Osteoblast (primary cell): ENCODE data around the gene BOLA3. TPM values are rescaled to one million over a fixed set of nuclear protein-coding genes. Genes with fewer than 3 reads are reported as not detected.

Experiments
- DNase-seq: peaks from one replicate; pipeline ENCODE4 v3.0.0; 2011; ENCODE audit warnings: low spot score, mixed read lengths; ENCODE audit not compliant: insufficient read length; ENCODE audit errors: missing footprints
- H2AFZ ChIP-seq: 2 replicates; pipeline ENCODE4 v1.6.0; 2011; ENCODE audit warnings: mild to moderate bottlenecking, low read length
- H3K27ac ChIP-seq: 2 replicates; pipeline ENCODE4 v1.5.1; 2011; ENCODE audit warnings: mild to moderate bottlenecking, low read depth, low read length, moderate library complexity
- H3K27me3 ChIP-seq: 2 replicates; pipeline ENCODE4 v1.6.0; 2012; ENCODE audit warnings: mild to moderate bottlenecking, control low read depth, inconsistent platforms, low read length, moderate library complexity; ENCODE audit not compliant: insufficient read depth
- H3K36me3 ChIP-seq: 2 replicates; pipeline ENCODE4 v1.5.1; 2011; ENCODE audit warnings: mild to moderate bottlenecking, low read length, control low read depth, moderate library complexity; ENCODE audit not compliant: insufficient read depth
- H3K4me1 ChIP-seq: 2 replicates; pipeline ENCODE4 v1.5.1; 2011; ENCODE audit warnings: mild to moderate bottlenecking, low read length, control low read depth, moderate library complexity; ENCODE audit not compliant: insufficient read depth
- H3K4me2 ChIP-seq: 2 replicates; pipeline ENCODE4 v1.6.0; 2011; ENCODE audit warnings: mild to moderate bottlenecking, low read length; ENCODE audit not compliant: insufficient read depth
- H3K4me3 ChIP-seq: fragments of 200-600 bp; sonication (generic); 3 replicates; pipeline ENCODE4 v1.5.1; 2012; ENCODE audit warnings: mild to moderate bottlenecking, low read length, inconsistent platforms; ENCODE audit not compliant: insufficient read depth
- H3K79me2 ChIP-seq: 2 replicates; pipeline ENCODE4 v1.6.0; 2012; ENCODE audit warnings: mild to moderate bottlenecking, low read length, control low read depth, inconsistent platforms; ENCODE audit not compliant: insufficient read depth
- H3K9me3 ChIP-seq: 2 replicates; pipeline ENCODE4 v1.5.1; 2011; ENCODE audit warnings: low read depth, low read length, control low read depth
- H4K20me1 ChIP-seq: 2 replicates; pipeline ENCODE4 v1.6.0; 2012; ENCODE audit warnings: mild to moderate bottlenecking, low read length, control low read depth; ENCODE audit not compliant: insufficient read depth
- total RNA-seq: library from RNA; depleted of rRNA; stranded (reverse); fragments of >200 nt; gene quantifications from 2 replicates; pipeline ENCODE4 v1.2.3, GENCODE V29; 2012
- TF ChIP-seq, protein P1 (sequence below): IDR thresholded peaks from 2 replicates; pipeline ENCODE4 v1.5.1; 2011; ENCODE audit warnings: mild to moderate bottlenecking, low read depth, low read length, moderate library complexity; ENCODE audit errors: extremely low read depth

The BOLA3 gene
- total RNA-seq, 1 donor, result 17.4 TPM

DNA sequence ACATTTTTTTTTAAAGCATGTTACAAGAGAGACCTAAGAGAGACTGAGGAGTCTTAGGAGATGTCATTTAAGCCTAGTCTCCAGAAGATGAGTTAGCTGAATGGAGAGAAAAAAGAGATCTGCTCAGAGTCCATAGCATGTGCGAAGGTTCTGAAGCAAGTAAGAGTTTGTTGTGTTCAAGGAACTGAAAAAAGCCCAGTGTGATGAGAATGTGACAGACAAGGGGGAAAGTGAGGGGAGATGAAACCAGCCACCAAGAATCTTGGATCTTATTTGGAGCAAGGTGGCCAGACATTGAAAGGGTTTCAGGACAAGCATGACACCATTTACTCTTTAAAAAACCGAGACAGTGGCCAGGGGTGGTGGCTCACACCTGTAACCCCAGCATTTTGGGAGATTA is 36.2 kb upstream of the BOLA3 start:
- Histone ChIP-seq H3K4me2 (no peak overlapping the region), H3K27me3 (no peaks in the 10 kb centered on the region), H3K4me3 (no peak overlapping the region), H3K79me2 (no peaks in the 10 kb centered on the region), H3K36me3 (no peaks in the 10 kb centered on the region), H2AFZ (no peak overlapping the region), H3K27ac (no peak overlapping the region), H3K9me3 (no peaks in the 10 kb centered on the region), H3K4me1 (no peaks in the 10 kb centered on the region), H4K20me1 (no peaks in the 10 kb centered on the region)
- TF ChIP-seq, protein P1, sequence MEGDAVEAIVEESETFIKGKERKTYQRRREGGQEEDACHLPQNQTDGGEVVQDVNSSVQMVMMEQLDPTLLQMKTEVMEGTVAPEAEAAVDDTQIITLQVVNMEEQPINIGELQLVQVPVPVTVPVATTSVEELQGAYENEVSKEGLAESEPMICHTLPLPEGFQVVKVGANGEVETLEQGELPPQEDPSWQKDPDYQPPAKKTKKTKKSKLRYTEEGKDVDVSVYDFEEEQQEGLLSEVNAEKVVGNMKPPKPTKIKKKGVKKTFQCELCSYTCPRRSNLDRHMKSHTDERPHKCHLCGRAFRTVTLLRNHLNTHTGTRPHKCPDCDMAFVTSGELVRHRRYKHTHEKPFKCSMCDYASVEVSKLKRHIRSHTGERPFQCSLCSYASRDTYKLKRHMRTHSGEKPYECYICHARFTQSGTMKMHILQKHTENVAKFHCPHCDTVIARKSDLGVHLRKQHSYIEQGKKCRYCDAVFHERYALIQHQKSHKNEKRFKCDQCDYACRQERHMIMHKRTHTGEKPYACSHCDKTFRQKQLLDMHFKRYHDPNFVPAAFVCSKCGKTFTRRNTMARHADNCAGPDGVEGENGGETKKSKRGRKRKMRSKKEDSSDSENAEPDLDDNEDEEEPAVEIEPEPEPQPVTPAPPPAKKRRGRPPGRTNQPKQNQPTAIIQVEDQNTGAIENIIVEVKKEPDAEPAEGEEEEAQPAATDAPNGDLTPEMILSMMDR, result no peak
- DNase-seq, result no peak

DNA sequence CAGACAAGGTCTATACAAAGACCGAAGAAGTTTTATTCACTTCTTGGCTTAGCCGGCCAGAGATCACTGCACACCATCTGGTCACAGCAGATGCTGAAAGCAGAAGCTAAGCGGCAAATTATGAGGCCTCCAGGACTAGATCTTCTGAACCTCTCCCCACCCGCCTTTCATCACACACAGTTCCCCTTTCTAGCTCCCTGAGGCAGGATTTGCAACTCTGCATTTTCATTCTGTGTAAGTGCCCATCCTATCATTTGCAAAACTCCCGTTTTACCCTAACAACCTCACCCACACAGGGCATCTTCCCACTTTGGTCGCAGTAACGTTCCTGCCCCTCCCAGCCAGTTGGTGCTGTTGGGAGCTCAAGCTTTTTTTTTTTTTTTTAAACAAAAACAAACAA is 34.0 kb upstream of the BOLA3 start:
- TF ChIP-seq, protein P1, result no peak
- H3K36me3 ChIP-seq, result no peaks in the 10 kb centered on the region
- no peak for DNase-seq
- H3K4me3 ChIP-seq, result no peak overlapping the region
- H4K20me1 ChIP-seq, result peaks cover 12% of the 10 kb centered on the region
- H3K27ac ChIP-seq, result no peak overlapping the region
- no peaks in the 10 kb centered on the region for H3K27me3 ChIP-seq
- peaks cover 14% of the 10 kb centered on the region for H3K79me2 ChIP-seq
- H3K9me3 ChIP-seq, result no peaks in the 10 kb centered on the region
- no peak overlapping the region for H3K4me2 ChIP-seq
- H3K4me1 ChIP-seq, result peaks cover 10% of the 10 kb centered on the region
- peak overlapping the region; percentile 63 for H2AFZ ChIP-seq

DNA sequence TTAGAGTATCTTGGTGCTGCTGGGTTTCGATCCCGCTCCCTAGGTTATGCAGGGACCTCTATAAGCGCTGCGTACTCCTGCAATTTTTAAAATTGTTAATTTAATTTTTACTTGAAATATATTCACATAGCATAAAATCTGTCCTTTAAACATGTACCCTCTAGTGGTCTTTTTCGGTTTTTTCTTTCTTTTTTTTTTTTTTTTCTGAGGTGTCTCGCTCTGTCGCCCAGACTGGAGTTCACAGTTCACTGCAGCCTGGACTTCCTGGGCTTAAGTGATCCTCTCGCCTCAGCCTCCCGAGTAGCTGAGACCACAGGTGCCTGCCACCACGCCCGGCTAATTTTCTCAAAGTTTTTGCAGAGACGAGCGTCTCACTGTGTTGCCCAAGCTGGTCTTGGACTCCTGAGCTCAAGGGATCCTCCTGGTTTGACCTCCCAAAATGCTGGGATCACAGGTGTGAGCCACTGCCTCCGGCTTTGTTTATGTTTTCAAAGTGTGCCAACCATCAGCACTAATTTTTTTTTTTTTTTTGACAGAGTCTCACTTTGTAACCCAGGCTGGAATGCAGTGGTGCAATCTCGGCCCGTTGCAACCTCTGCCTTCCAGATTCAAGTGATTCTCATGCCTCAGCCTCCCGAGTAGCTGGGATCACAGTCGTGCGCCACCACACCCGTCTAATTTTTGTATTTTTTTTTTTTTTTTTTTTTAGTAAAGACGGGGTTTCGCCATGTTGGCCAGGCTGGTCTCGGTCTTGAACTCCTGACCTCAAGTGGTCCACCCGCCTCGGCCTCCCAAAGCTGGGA is 31.6 kb upstream of the BOLA3 start:
- Histone ChIP-seq H3K4me1 (peaks cover 11% of the 10 kb centered on the region), H3K36me3 (no peaks in the 10 kb centered on the region), H3K4me3 (peak overlapping the region; percentile 91), H3K27me3 (no peaks in the 10 kb centered on the region), H3K79me2 (peaks cover 39% of the 10 kb centered on the region), H4K20me1 (peaks cover 24% of the 10 kb centered on the region), H3K9me3 (no peaks in the 10 kb centered on the region), H3K27ac (no peak overlapping the region), H2AFZ (peak overlapping the region; percentile 85), H3K4me2 (peak overlapping the region; percentile 81)
- TF ChIP-seq, protein P1, result peak; percentile 46
- DNase-seq, result no peak

DNA sequence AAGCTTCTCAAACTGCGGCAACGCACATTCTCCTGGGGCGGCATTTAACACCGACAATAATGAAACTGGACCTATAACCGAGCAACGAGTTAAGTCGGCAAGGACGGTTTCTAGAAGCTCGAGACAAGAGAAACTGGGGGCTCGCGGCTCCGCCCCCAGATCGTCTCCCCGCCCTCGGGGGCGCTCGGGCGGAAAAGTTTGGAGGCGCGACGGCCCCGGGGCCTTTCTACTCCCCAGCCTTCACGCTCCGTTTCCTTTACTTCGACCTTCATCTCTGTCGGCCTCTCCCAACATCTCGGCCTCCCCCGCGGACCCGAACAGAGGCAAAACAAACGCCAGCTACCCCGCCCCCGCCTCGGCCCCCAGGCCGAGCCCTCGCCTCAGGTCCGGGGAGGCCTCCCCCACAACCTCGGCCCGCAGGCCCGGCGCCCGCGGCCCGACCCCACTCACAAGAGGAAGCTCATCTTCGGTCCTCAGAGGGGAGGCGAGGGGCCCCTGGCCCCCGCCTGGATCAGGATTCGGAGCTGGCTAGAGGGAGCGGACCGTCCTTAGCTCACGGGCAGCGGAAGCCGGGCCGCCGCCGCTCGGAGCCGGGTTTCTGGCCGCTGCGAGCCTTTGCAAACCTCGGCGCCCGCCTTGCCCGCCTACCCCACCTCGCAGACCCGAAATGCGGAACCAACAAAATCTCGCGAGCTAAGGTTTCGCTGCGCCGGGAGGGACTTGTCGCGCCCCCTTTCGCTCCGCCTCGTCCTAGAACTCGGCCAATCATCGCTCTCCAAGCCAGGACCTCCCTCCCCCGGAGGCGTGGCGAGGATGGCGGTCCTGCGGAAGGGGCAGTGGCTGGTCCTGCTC is 30.7 kb upstream of the BOLA3 start, which contains the start of gene MOB1A:
MOB1A (minus strand) TSS at position 669 of the 852 bp plus-strand sequence; CDS start at position 464, 205 bp downstream.
- peak within 1 kb of the TSS; percentile 81 for H3K4me2 ChIP-seq
- peaks cover 11% of the 10 kb centered on the region for H3K4me1 ChIP-seq
- H3K27ac ChIP-seq, result peak within 1 kb of the TSS; percentile 80
- TF ChIP-seq, protein P1, result no peak
- H3K36me3 ChIP-seq, result no peaks in the 10 kb centered on the region
- DNase-seq, result peak; percentile 98
- peaks cover 44% of the 10 kb centered on the region for H3K79me2 ChIP-seq
- no peaks in the 10 kb centered on the region for H3K27me3 ChIP-seq
- H3K9me3 ChIP-seq, result no peaks in the 10 kb centered on the region
- peak within 1 kb of the TSS; percentile 91 for H3K4me3 ChIP-seq
- H2AFZ ChIP-seq, result peak within 1 kb of the TSS; percentile 85
- peaks cover 24% of the 10 kb centered on the region for H4K20me1 ChIP-seq
